Activated CD8-positive, alpha-beta memory T cell treated with anti-CD3 and anti-CD28 coated beads, Interleukin-2, amount 50 U/mL, for 24 hours (primary cell): Measurements from ENCODE around the gene TMEM223.
"Not testable (repeated sequence)": the region's sequence is repeated elsewhere in the genome, so short reads cannot be mapped to it uniquely, and the experiment has no call there.

Experiments used
- DNase-seq: peaks from one replicate; pipeline ENCODE4 v3.0.0-alpha.2; 2020; ENCODE audit errors: extremely low read depth

Gene TMEM223

GRCh38 chr11:62801071-62801470 is 9.3 kb upstream of the TMEM223 start:
- no peak for DNase-seq

GRCh38 chr11:62799486-62799885 is 7.7 kb upstream of the TMEM223 start:
- DNase-seq: no peak

GRCh38 chr11:62796281-62796680 is 4.5 kb upstream of the TMEM223 start:
- no peak for DNase-seq

GRCh38 chr11:62794201-62794775 is 2.5 kb upstream of the TMEM223 start:
- DNase-seq: no peak

- no peak for DNase-seq
Observed at GRCh38 chr11:62792202-62792575, 383 bp upstream of the TMEM223 start.

GRCh38 chr11:62789576-62789975 is 2.2 kb downstream of the TMEM223 start:
- no peak for DNase-seq

- DNase-seq: no peak
Observed at GRCh38 chr11:62788991-62789390, 2.8 kb downstream of the TMEM223 start.

GRCh38 chr11:62787005-62787759 is 4.6 kb downstream of the TMEM223 start, which contains the start of gene TMEM179B:
Gene TMEM179B (plus strand): TSS chr11:62787402. CDS start chr11:62787432, 30 bp downstream.
- DNase-seq: peak; percentile 99

- peak; percentile 56 for DNase-seq
Observed at GRCh38 chr11:62786318-62787004, 5.3 kb downstream of the TMEM223 start.

GRCh38 chr11:62782753-62783152 is 9.1 kb downstream of the TMEM223 start:
- DNase-seq: no peak

GRCh38 chr11:62778441-62778840 is 13.4 kb downstream of the TMEM223 start:
- no peak for DNase-seq

- no peak for DNase-seq
Observed at GRCh38 chr11:62777389-62777788, 14.4 kb downstream of the TMEM223 start.

- no peak for DNase-seq
Observed at GRCh38 chr11:62775646-62776045, 16.2 kb downstream of the TMEM223 start.

GRCh38 chr11:62774407-62774806 is 17.4 kb downstream of the TMEM223 start:
- DNase-seq: no peak

- DNase-seq: peak; percentile 87
Observed at GRCh38 chr11:62771144-62772021, 20.4 kb downstream of the TMEM223 start, which contains the start of gene TAF6L. Gene TAF6L (plus strand): TSS chr11:62771396. CDS start chr11:62775784, 4,388 bp downstream.

GRCh38 chr11:62770778-62771143 is 21.0 kb downstream of the TMEM223 start:
- DNase-seq: no peak

- DNase-seq: not testable (repeated sequence)
Observed at GRCh38 chr11:62760867-62761227, 31.0 kb downstream of the TMEM223 start.

GRCh38 chr11:62757846-62758788 is 33.7 kb downstream of the TMEM223 start:
- DNase-seq: no peak

GRCh38 chr11:62755086-62755615 is 36.7 kb downstream of the TMEM223 start:
- DNase-seq: no peak
